ENCODE data around the gene PMVK. TPM values are rescaled to one million over a fixed set of nuclear protein-coding genes. Genes with fewer than 3 reads are reported as not detected.

The PMVK gene
- total RNA-seq, 1 experiment from 2014 or later = 26.3 TPM

DNA sequence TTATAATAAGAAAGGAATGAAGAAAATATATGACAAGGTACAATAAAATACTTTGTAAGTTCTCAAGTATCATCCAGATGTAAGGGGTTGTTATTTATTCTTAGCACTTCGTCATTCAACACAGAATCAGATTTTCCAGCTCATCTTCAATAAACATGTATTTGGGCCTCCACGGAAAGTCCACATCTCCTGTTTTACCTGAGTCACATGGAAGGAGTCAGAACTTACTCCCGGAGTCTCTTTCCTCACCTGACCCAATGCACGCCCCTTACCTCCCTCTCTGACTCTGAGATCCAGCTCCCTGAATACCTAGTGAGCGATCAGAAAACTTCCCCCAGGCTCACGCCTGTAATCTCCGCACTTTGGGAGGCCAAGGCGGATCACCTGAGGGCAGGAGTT is 1.5 kb upstream of the PMVK start:
- H3K18ac ChIP-seq (ENCODE audit: insufficient read length, low read depth, low read length) = no peak overlapping the region
- no peaks in the 10 kb centered on the region for H4K20me1 ChIP-seq (ENCODE audit: control insufficient read depth, insufficient read depth, insufficient read length)
- H3K79me2 ChIP-seq (ENCODE audit: insufficient read depth, low read length) = no peaks in the 10 kb centered on the region
- H3K79me1 ChIP-seq (ENCODE audit: insufficient read depth, low read depth, low read length, poor library complexity, severe bottlenecking) = no peaks in the 10 kb centered on the region
- peaks cover 11% of the 10 kb centered on the region for H3K23me2 ChIP-seq (ENCODE audit: insufficient read length, low read depth, low read length, poor library complexity, severe bottlenecking)
- H3K4me2 ChIP-seq (ENCODE audit: insufficient read depth, insufficient read length, low read length) = peak overlapping the region; percentile 93
- no peak overlapping the region for H2BK20ac ChIP-seq (ENCODE audit: low read depth, low read length, poor library complexity, severe bottlenecking)
- Mint-ChIP-seq H3K4me3 (peak overlapping the region; percentile 81 to 93), H3K4me1 (peaks cover 30 to 32% of the 10 kb centered on the region in 2 experiments), H3K9me3 (no peaks in the 10 kb centered on the region; a peak in 2 of 5 replicates), H3K36me3 (ENCODE audit: insufficient read depth in 1 of 3, low read depth in 3 of 3) (no peaks in the 10 kb centered on the region; a peak in 1 of 7 replicates), H3K27ac (peak overlapping the region; percentile 87 to 100 (median 99); a peak in 5 of 7 replicates), H3K27me3 (ENCODE audit: low read depth) (no peaks in the 10 kb centered on the region; the same call in 1 of the 2 replicates)
- no peak overlapping the region for H2AFZ ChIP-seq (ENCODE audit: low read length)
- H2BK120ac ChIP-seq (ENCODE audit: low read depth, low read length, poor library complexity, severe bottlenecking) = no peak overlapping the region
- H3K27ac ChIP-seq (ENCODE audit: insufficient read length, low read depth, low read length) = no peak overlapping the region
- no peak overlapping the region for H2BK12ac ChIP-seq (ENCODE audit: insufficient read length, low read depth, low read length)
- H4K5ac ChIP-seq (ENCODE audit: insufficient read length, low read depth, low read length) = no peak overlapping the region
- no CpG with 5 or more reads among the region's 8 CpGs for WGBS (ENCODE audit: extremely low coverage, insufficient read length, low lambda C conversion rate)
- H3K9ac ChIP-seq (ENCODE audit: extremely low read depth, insufficient read length, low read length) = no peak overlapping the region
- H3K23ac ChIP-seq (ENCODE audit: insufficient read length, low read depth, low read length) = no peak overlapping the region
- H3K4me1 ChIP-seq (ENCODE audit: insufficient read depth, low read length) = peaks cover 3% of the 10 kb centered on the region
- no peak overlapping the region for H2BK5ac ChIP-seq (ENCODE audit: insufficient read length, low read length)
- H4K8ac ChIP-seq (replicated peaks; ENCODE audit: insufficient read length, low read depth, low read length) = no peak overlapping the region
- H3K14ac ChIP-seq (ENCODE audit: insufficient read depth, low read length) = no peak overlapping the region
- no peak overlapping the region for H3K4ac ChIP-seq (ENCODE audit: low read depth, low read length)
- H2BK15ac ChIP-seq (ENCODE audit: low read depth, low read length) = no peak overlapping the region
- no peak overlapping the region for H3T11ph ChIP-seq (ENCODE audit: low read length)
- H3K27me3 ChIP-seq (ENCODE audit: insufficient read depth, low read length) = no peaks in the 10 kb centered on the region
- no peaks in the 10 kb centered on the region for H3K9me3 ChIP-seq (ENCODE audit: control insufficient read depth, low read depth, low read length)
- no peak for DNase-seq
- H4K91ac ChIP-seq (ENCODE audit: insufficient read length, low read depth, low read length) = no peak overlapping the region
- no peak overlapping the region for H3K56ac ChIP-seq (ENCODE audit: insufficient read length, low read depth, low read length)
- H2AK5ac ChIP-seq (ENCODE audit: insufficient read length, low read length) = no peak overlapping the region
- TF ChIP-seq, protein P1, sequence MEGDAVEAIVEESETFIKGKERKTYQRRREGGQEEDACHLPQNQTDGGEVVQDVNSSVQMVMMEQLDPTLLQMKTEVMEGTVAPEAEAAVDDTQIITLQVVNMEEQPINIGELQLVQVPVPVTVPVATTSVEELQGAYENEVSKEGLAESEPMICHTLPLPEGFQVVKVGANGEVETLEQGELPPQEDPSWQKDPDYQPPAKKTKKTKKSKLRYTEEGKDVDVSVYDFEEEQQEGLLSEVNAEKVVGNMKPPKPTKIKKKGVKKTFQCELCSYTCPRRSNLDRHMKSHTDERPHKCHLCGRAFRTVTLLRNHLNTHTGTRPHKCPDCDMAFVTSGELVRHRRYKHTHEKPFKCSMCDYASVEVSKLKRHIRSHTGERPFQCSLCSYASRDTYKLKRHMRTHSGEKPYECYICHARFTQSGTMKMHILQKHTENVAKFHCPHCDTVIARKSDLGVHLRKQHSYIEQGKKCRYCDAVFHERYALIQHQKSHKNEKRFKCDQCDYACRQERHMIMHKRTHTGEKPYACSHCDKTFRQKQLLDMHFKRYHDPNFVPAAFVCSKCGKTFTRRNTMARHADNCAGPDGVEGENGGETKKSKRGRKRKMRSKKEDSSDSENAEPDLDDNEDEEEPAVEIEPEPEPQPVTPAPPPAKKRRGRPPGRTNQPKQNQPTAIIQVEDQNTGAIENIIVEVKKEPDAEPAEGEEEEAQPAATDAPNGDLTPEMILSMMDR (conservative IDR thresholded peaks at IDR 0.05) = no peak

All from H9 (cell line).